HUES48 (cell line): Measurements from ENCODE around the gene NR1D1.
A peak's percentile ranks its signal among the peaks of the same experiment; 100 is the strongest.

Source experiments
- H3K27ac ChIP-seq: one replicate; pipeline ENCODE4 v1.7.0; 2013; ENCODE audit warnings: low read depth, low read length, inconsistent platforms
- H3K27me3 ChIP-seq: 2 replicates; pipeline ENCODE4 v1.6.1; 2013; ENCODE audit warnings: mild to moderate bottlenecking, low read length; ENCODE audit not compliant: control insufficient read depth, insufficient read depth
- H3K36me3 ChIP-seq: 2 replicates; pipeline ENCODE4 v1.6.1; 2013; ENCODE audit warnings: low read length; ENCODE audit not compliant: control insufficient read depth, insufficient read depth
- H3K4me1 ChIP-seq: 2 replicates; pipeline ENCODE4 v1.6.1; 2013; ENCODE audit warnings: mild to moderate bottlenecking, low read length; ENCODE audit not compliant: control insufficient read depth, insufficient read depth
- H3K4me3 ChIP-seq: 2 replicates; pipeline ENCODE4 v1.5.1; 2013; ENCODE audit warnings: mild to moderate bottlenecking, low read depth, low read length
- H3K9ac ChIP-seq: 2 replicates; pipeline ENCODE4 v1.6.1; 2013; ENCODE audit warnings: mild to moderate bottlenecking, low read depth, low read length, moderate library complexity
- H3K9me3 ChIP-seq: 2 replicates; pipeline ENCODE4 v1.6.1; 2013; ENCODE audit warnings: low read length; ENCODE audit not compliant: control insufficient read depth, insufficient read depth

NR1D1 gene

GRCh38 chr17:40072040-40072734 lies 28.2 kb downstream of the NR1D1 start:
- no peaks in the 10 kb centered on the region for H3K27me3 ChIP-seq
- no peak overlapping the region for H3K27ac ChIP-seq
- no peak overlapping the region for H3K4me3 ChIP-seq
- H3K36me3 ChIP-seq, result peaks cover 6% of the 10 kb centered on the region; the same call in 1 of the 2 replicates
- no peaks in the 10 kb centered on the region for H3K9me3 ChIP-seq
- H3K9ac ChIP-seq, result no peak overlapping the region
- H3K4me1 ChIP-seq, result peaks cover 49% of the 10 kb centered on the region

GRCh38 chr17:40071313-40072039 lies 28.9 kb downstream of the NR1D1 start:
- Histone ChIP-seq H3K4me1 (peaks cover 49% of the 10 kb centered on the region), H3K36me3 (peaks cover 6% of the 10 kb centered on the region; the same call in 1 of the 2 replicates)

GRCh38 chr17:40070709-40071312 lies 29.6 kb downstream of the NR1D1 start:
- H3K27me3 ChIP-seq, result no peaks in the 10 kb centered on the region
- peaks cover 6% of the 10 kb centered on the region; the same call in 1 of the 2 replicates for H3K36me3 ChIP-seq
- no peak overlapping the region for H3K9ac ChIP-seq
- H3K4me1 ChIP-seq, result peaks cover 50% of the 10 kb centered on the region
- H3K4me3 ChIP-seq, result no peak overlapping the region
- H3K27ac ChIP-seq, result no peak overlapping the region
- H3K9me3 ChIP-seq, result no peaks in the 10 kb centered on the region

More at GRCh38 chr17:40071313-40072039, 28.9 kb downstream of the NR1D1 start:
- no peak overlapping the region for H3K27ac ChIP-seq
- no peaks in the 10 kb centered on the region for H3K9me3 ChIP-seq
- H3K9ac ChIP-seq, result no peak overlapping the region
- no peak overlapping the region for H3K4me3 ChIP-seq
- no peaks in the 10 kb centered on the region for H3K27me3 ChIP-seq

- Histone ChIP-seq H3K4me3 (no peak overlapping the region; the same call in 1 of the 2 replicates), H3K9ac (no peak overlapping the region), H3K27me3 (no peaks in the 10 kb centered on the region), H3K9me3 (no peaks in the 10 kb centered on the region), H3K27ac (peak overlapping the region; percentile 29), H3K4me1 (peaks cover 48% of the 10 kb centered on the region), H3K36me3 (peaks cover 6% of the 10 kb centered on the region; the same call in 1 of the 2 replicates)
Observed at GRCh38 chr17:40069751-40070708, 30.4 kb downstream of the NR1D1 start.

- Histone ChIP-seq H3K36me3 (no peaks in the 10 kb centered on the region), H3K27ac (peak overlapping the region; percentile 29), H3K4me3 (peak overlapping the region; percentile 42), H3K9ac (no peak overlapping the region), H3K27me3 (peaks cover 2% of the 10 kb centered on the region; the same call in 1 of the 2 replicates), H3K9me3 (no peaks in the 10 kb centered on the region), H3K4me1 (peaks cover 53% of the 10 kb centered on the region)
Observed at GRCh38 chr17:40068917-40069750, 31.3 kb downstream of the NR1D1 start.

GRCh38 chr17:40068584-40068916 lies 31.8 kb downstream of the NR1D1 start:
- Histone ChIP-seq H3K36me3 (no peaks in the 10 kb centered on the region), H3K27ac (no peak overlapping the region), H3K9ac (no peak overlapping the region), H3K4me1 (peaks cover 56% of the 10 kb centered on the region), H3K9me3 (no peaks in the 10 kb centered on the region), H3K27me3 (peaks cover 7% of the 10 kb centered on the region), H3K4me3 (peak overlapping the region; percentile 42)

GRCh38 chr17:40068129-40068581 lies 32.2 kb downstream of the NR1D1 start:
- no peak overlapping the region for H3K9ac ChIP-seq
- no peak overlapping the region for H3K4me3 ChIP-seq
- H3K4me1 ChIP-seq, result peaks cover 56% of the 10 kb centered on the region
- peaks cover 9% of the 10 kb centered on the region for H3K27me3 ChIP-seq
- no peaks in the 10 kb centered on the region for H3K36me3 ChIP-seq
- H3K9me3 ChIP-seq, result no peaks in the 10 kb centered on the region
- no peak overlapping the region for H3K27ac ChIP-seq

GRCh38 chr17:40067710-40068109 lies 32.7 kb downstream of the NR1D1 start:
- no peaks in the 10 kb centered on the region for H3K9me3 ChIP-seq
- no peaks in the 10 kb centered on the region for H3K36me3 ChIP-seq
- no peak overlapping the region for H3K9ac ChIP-seq
- H3K27me3 ChIP-seq, result peaks cover 9% of the 10 kb centered on the region
- H3K4me3 ChIP-seq, result no peak overlapping the region
- H3K27ac ChIP-seq, result no peak overlapping the region
- peaks cover 56% of the 10 kb centered on the region for H3K4me1 ChIP-seq

- no peak overlapping the region for H3K9ac ChIP-seq
- peaks cover 58% of the 10 kb centered on the region for H3K4me1 ChIP-seq
- H3K4me3 ChIP-seq, result no peak overlapping the region
- peaks cover 15% of the 10 kb centered on the region for H3K27me3 ChIP-seq
- no peaks in the 10 kb centered on the region for H3K36me3 ChIP-seq
- H3K9me3 ChIP-seq, result no peaks in the 10 kb centered on the region
- no peak overlapping the region for H3K27ac ChIP-seq
Observed at GRCh38 chr17:40065769-40066510, 34.4 kb downstream of the NR1D1 start.
